Epidermal melanocyte (primary cell): ENCODE measurements around the gene AFDN.

Experiments
- DNase-seq: peaks from one replicate; pipeline ENCODE4 v3.0.0; 2011; ENCODE audit warnings: low spot score; ENCODE audit not compliant: insufficient read length

Gene AFDN

DNA sequence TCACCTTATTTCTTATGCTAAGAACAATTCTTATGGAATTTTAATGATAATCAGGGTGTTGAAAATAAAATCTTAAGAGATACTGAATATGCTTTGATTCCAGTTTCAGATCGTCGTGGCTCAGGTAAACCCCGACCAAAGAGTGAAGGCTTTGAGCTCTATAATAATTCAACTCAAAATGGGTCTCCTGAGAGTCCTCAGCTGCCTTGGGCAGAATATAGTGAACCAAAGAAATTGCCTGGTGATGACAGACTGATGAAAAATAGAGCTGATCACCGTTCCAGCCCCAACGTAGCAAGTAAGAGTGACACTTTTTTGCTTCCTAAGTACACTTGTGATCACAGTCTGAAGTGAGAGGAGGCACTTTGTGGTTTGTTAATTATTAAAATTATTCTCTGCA is 119.9 kb downstream of the AFDN start:
- DNase-seq = no peak

DNA sequence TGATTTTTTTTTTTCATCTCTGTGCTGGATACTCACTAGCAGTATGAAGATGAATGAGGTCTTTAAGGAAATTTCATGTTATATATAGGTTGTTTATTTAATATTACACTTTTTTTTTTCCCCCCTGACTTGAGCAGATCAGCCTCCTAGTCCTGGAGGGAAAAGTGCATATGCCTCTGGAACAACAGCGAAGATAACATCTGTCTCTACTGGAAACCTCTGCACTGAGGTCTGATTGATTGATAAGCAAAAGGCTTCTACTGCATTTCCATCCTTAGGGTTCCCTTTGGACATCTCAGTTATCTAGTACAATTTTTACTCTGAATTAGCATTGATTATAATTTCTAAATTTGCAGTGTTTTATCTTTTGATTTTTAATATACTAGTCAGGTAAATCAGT is 121.0 kb downstream of the AFDN start:
- no peak for DNase-seq

DNA sequence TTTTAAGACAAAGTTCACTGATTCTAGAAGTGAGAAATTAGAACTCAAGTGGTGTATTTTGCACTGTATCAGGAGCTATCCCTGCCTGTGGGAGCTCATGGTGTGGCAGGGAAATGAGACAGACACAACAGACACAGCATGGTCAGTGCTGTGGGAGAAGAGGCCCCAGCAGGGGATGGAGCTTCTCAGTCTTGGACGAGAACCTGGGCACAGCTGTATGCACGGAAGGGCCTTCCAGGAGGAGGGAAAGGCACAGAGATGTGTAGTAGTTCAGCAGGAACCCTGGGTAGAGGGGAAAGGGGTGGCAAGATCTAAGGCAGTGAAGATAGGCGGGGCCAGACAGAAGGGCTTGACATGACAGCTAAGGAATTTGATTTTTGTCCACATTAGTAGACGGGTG is 122.0 kb downstream of the AFDN start:
- DNase-seq = no peak

DNA sequence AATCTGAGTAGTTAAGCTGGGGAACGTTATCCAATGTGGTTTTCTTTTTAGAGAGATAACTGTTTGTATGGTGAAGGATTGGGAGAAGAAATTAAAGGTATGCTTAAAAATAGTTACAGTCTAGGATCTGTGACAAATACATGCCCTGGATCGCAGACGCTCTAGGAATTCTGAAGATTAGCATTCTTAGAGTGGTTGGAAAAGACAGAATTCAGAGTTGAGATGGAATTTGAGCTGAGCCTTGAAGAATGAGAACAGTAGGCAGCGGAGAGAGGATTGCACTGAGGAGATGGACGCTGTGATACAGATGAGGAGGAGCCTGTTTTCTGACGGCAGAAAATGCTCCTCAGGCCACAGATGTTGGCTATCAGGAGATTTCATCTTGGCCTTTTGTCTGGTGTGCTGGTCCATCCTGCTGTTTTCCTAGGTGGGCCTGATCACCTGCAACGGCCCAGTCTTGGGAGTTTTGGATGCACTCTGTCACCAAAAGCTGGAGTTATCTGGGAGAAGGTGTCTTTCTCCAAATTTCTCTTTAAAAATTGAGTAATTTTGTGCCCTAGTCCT is 122.5 kb downstream of the AFDN start:
- no peak for DNase-seq

DNA sequence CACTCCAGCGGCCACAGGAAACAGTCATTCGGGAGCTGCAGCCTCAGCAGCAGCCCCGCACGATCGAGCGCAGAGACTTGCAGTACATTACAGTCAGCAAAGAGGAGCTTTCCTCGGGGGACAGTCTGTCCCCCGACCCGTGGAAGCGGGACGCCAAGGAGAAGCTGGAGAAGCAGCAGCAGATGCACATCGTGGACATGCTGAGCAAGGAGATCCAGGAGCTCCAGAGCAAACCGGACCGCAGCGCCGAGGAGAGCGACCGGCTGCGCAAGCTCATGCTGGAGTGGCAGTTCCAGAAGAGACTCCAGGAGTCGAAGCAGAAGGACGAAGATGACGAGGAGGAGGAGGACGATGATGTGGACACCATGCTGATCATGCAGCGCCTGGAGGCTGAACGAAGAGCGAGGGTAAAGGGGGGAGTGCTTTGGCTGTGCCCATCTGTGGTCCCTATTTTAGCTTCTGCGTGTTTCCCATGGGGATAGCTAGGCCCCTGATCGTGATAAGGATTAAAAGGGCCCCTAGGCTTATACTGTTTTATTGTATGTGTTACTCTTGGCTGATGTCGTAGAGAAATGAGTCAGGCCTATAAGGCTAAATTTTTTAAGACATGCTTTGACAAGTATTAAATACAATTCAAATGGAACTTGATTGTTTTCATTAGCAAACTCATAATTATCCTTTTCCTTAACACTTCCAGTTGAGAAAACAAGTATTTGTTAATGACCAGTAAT is 125.2 kb downstream of the AFDN start:
- DNase-seq = no peak

DNA sequence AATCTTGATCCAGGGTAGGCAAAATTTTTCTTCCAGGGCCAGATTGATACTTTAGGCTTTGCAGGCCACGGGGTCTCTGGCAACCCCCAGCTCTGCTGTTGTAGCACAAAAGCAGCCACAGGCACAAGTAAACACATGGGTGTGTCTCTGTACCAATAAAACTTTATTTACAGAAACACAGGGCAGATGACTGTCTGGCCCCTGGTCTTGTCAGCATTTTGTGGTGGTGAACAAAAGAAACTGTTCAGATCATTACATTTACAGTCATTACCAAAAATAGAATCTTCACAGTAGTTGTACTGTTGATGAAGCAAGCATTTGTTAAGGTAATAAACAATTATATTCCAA is 125.8 kb downstream of the AFDN start:
- DNase-seq = no peak

DNA sequence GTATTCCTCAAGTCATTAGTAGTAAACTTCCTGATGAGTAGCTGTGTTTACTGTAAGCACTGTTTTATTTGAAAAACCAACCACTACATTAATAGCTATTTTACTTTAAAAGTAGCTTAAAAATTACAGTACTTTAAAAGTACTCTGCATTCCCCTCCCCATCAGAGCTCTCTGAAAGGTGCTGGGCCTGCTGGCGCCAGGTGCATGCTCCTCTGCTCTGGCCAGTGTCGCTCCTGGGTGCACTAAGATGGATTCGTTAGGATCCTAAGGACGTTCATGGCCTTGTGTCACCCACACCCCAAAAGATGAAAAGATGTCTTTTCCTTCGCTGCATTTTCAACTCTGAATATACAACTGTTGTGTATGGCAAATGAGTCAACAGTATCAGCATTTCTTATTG is 126.8 kb downstream of the AFDN start:
- no peak for DNase-seq

DNA sequence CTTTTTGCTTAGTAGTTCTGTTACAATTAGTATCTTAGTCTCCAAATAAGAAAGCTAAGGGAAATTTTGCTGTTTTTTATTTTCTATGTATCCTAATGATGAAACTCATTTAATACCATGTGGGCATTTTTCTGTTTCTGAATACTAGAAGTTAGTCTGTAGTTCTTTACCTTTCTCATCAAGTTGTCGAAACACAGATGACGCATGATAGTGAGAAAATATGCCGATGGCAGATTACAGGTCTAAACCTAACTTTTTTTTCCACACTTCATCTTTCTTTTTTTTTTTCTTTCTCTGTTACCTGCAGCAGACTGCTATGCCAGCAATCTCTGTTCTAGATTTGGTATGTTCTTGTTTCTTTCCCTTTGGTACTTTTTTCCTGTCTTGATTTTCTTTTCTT is 127.4 kb downstream of the AFDN start:
- DNase-seq = no peak

DNA sequence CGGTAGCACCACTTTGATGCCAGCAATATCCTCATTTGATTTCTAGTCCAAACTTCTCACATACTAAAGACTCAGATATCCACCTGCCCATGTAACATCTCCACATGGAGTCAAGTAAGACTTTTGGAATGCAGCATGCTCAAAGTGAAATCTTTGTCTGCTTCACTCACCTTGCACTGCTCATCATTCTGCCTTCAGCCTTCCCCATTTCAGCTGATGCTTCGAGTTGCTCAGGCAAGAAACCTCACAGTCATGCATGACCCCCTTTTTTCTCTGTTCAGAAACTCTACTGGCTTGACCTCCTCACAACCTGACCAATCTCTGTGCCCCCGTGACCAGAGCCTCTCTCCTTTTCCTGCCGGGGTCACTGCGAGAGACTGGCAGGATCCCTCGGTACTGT is 129.8 kb downstream of the AFDN start:
- DNase-seq = no peak

DNA sequence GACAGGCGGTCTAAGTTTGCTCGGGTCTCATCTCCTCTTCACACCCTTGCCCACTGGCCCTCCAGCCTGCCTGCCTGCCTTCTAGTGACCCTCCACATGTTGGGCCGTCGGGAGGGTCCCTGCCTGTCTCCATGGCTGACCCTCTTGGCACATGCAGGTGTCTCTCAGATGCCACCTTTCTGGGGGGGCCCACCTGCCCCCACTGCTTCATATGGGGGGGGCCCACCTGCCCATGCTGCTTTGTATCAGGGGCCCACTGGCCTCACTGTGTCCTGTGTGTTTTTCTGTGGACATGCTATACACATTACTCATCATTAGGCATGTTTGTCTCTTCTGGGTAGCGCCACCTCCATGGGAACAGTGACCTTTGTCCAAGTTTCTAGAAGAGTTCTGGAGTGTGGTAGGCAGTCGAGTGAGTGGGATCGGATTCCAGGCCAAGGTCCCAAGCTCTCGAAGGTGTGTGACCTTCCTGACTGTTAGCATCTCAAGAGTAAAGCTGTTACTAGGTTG is 130.3 kb downstream of the AFDN start:
- DNase-seq = no peak

DNA sequence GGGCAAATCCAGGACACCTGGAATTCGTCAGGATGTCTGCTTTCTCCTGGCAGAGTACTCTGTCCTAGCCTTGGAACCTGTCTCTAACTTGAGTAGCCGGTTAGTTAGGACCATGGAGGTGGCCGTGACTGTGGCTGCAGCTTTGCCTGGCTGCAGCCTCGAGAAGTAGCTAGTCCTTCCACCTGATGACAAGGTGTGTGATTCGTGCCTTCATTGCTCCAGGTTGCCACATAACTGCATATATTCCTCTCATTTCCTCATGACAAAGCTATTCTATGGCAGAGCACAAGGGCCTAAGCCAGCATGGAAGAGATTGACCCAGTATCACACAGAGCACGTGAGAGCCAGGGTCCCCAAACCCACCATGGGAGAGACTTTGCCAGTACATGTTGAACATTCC is 130.9 kb downstream of the AFDN start:
- no peak for DNase-seq

DNA sequence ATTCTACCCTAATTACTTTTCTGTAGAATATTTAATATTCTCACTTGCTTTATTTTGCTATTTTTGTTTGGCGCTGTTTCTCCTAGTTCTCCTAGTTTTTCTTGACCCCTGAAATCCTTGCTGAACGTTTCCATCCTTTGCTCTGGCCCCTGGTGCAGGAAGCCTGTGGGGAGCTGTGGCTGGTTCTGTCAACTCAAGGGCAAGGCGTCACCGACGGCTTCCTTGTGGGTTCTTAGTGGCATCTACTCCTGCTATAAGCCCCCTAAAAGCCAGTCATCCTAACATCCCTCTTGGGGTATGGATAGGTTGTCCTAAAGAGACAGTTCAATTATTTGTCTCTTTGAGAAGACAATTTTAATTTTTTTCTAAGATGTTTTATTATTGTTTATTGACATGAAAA is 133.9 kb downstream of the AFDN start:
- DNase-seq = no peak

DNA sequence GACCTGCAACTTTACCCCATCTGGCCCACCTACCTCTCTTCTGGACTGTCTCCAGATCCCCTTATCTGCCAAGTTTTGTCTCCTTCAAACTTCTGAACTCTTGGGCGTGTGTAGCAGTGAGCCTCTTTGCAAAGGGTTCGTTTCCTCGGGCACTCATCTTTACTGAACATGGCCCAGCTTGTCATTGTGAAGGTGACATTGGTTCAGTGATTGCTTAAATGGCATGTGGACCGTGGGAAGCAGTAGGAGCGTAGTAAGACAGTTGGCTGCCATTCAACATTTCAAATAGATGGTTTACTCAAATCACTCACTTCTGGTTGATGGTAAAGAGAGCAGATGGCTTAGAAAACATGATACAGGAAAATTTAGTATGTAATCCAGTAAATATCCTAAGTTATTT is 136.0 kb downstream of the AFDN start:
- DNase-seq = no peak

DNA sequence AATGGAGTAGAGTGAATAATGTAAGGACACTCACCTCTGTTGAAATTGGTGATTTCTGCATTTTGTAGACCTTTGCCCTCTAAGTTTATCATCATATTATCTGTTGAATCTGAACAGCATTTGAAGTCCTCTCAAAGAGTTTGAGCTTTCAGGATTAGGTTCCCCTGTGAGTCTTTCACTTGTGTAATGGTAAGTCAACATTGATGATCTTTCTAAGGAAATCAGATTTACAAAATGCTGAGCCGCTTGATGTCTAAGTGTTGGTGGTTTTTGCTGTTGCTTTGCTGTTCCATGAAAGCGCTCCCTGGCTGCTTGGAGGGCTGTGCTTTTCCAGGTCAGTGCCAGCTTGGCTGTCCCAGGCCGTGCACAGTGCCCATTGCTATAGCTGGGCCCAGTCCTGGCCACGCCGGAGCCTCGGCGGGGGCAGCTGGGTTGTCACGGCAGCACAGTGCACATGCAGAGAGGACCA is 136.9 kb downstream of the AFDN start:
- no peak for DNase-seq

DNA sequence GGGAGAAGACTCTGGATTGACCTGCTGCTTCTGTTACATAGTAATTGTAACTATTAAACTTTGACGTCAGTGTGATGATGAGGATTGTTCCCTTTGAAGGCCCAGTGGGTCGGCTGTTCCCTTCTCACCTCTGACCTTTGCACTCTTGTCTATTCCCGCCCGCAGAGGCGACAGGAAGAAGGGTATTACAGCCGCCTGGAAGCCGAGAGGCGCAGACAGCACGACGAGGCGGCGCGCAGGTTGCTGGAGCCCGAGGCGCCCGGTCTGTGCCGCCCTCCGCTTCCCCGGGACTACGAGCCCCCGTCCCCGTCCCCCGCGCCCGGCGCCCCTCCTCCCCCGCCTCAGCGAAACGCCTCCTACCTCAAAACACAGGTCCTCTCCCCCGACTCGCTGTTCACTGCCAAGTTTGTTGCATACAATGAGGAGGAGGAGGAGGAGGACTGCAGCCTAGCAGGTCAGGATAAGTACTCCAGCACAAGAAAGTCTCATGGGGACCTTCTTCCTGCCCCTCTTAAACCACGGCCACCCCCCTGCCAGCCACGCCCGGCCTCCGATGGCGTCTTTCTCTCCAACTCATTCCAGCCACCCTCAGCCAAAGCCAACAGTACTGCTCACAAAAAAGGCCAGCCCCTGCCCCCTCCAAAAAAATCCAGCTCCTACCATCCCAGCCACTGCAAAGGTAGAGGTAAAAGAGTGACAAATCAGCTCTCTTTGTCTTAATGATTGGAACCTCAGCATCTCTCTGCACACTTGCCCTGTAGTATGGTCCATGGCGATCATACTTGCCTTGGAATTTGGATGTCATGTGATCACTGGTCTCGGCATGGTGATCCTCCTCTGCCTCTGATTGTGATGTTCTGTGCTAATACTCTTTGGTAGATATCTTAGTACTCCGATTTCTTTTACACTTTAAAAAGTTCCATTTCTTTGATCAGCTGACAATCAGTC is 139.2 kb downstream of the AFDN start:
- no peak for DNase-seq

DNA sequence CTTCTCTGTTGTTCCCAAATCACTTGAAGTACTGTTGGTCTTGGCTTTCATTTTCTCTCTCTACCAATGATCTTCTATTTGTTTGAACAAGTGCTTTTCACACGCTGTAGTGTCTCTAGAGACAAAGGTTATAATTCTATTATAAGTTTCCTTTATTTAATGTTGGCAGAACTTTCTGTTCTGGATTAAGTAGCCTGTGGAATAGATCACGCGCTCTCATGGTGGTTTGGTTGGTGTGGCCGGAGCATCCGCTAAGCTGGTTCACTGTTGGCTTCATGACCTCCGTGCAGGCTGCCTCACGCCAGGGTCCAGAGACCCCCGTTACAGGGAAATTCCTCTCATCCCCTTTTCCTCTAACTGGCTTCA is 139.8 kb downstream of the AFDN start:
- DNase-seq = no peak

DNA sequence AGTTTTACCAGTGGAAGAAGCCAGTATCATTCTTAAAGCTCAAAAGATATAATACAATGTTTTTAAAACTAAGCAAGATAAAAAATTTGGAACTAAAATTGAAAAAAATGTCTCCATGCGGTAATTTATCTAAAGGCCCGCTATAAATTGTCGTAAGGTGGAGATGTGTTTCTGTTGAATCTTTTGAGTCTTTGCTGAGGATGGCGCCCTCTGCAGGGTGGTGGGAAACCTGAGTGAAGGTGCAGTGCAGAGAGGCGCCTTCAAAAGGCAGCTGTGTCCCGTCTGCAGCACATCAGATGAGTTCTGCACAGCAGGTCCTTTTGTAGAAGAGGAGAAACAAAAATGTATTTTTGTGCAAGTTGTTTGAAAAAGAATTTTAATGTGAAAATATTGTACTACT is 141.4 kb downstream of the AFDN start:
- no peak for DNase-seq

DNA sequence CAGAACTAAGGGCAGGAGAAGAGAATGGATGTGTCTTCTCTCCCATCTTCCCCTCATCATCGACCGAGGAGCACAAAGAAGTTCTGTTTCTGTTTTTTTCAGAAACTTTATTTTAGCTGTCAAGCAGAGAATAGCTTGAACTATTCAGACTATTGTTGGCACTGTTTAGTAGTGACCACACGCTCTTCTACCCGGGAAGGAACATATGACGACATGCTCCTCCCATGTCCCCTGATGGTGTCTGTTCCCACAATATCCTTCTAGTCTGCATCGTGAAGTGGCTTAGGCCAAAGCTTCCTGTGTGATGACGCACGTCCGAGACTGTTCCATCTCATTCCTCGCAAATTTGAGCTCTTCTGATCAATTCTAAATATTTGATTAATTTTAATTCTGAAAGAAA is 143.5 kb downstream of the AFDN start:
- no peak for DNase-seq

DNA sequence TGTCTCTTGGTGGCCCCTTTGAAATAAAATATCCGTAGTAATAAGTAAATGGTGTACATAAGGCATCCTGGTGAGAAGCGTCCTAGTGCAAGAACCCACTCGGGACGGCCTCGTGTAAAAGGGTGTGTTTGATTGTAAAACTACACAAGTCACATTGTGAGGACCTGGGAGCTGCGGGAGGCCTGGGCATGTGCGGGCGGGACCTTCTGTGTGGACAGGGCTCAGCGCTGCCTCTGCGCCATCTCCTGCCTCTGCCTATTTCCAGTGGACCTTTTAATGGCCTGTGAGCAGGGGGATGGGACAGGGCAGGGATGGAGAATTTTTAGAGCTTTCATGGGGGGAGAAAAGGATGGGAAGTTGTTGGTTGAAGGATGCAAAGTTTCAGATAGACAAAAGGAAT is 145.5 kb downstream of the AFDN start:
- no peak for DNase-seq

DNA sequence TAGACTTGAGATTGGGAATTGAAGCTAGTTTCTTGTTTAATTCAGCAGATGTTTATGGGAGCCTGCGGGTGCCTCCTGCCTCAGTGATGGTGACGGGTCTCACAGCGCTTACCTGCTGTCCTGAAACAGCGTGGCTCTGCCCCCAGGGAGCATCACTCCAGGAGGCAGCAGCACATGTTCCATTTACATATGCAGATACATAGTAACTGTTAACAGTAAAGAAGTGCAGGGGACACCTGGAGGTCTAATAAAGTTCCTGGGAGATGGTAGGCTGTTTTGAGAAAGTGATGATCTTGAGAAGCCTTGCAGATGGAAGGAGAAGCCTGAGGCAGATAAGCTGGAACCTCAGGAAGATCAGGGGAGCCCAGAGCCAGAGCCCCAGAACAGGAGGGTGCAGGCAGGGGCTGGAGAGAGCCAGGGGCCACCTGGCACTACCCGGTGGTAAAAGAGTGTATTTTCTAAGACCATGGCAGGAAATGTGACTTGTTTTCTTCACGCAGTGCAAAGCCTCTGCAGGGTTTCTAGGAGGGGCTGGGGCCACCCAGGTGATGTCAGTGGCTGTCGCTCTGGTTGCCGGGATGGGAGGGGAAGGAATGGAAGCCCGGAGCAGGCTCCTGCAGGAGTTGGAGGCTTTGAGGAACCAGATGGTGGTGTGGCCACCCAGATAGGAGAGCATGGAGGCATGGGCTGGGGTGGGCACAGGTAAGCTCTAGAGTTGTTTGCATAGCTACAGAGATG is 146.6 kb downstream of the AFDN start:
- DNase-seq = no peak

DNA sequence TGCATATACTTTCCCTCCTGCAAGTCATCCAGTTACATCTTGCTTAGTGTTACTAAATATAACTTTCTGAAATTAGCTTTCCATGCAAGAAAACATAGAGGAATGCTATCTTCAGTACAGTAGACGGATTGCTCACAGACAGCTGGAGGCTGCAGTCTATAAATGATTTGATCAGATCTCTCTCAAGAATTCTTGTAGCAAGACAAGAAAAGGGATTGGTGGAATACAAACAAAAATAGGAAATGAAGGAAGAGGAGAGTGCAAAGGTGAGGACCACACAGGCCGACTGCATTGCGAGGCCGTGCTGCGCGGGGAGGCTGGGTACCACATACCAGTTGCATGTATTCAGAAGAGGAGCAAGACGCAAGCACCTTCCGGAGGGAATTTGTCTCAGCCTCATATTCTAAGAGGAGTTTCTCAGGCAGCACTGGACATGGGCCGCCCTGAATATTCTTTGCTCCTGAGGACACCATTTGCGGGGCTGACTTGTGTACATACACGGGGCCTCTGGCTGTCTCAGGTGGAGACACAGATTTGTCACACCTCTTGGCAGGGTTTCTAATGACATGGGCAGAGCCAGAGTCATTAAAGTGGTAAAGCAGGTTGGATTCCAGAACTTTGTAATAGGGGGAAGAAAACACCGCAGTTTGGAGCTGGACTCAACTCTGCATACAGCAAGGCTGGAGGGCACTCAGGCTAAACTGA is 148.1 kb downstream of the AFDN start:
- no peak for DNase-seq
